IMR-90 (cell line): Measurements from ENCODE around the gene OBP2A.

Experiments
- CTCF ChIP-seq: conservative IDR thresholded peaks from 2 replicates; pipeline ENCODE4 v1.5.1; 2012; ENCODE audit warnings: mild to moderate bottlenecking, low read depth, low read length, improper control_type of control experiment
- NFE2L2 ChIP-seq: fragments of 150-350 bp; IDR thresholded peaks from 2 replicates; pipeline ENCODE4 v1.6.1; 2016; ENCODE audit warnings: low read depth, mild to moderate bottlenecking, low read length

GRCh38 chr9:135533113-135533512 is 12.8 kb upstream of the OBP2A start:
- TF ChIP-seq NFE2L2 = no peak
- no peak for TF ChIP-seq CTCF
